IMR-90 (cell line): ENCODE data around the gene SAA1. TPM values are rescaled to one million over a fixed set of nuclear protein-coding genes. Genes with fewer than 3 reads are reported as not detected.

ENCODE experiments used
- ATAC-seq: fragments of 200-7000 bp; cut with Tn5 transposase; 2 replicates; pipeline ENCODE4 v1.9.1; 2020; ENCODE audit warnings: low read depth, mild to moderate bottlenecking, moderate library complexity
- BruUV-seq: library from RNA; stranded (reverse); fragments of 400-500 nt; replicated peaks from 2 replicates; lab custom pipeline; 2021; lab: Mats Ljungman, UMichigan
- CTCF ChIA-PET: fragments of 300-600 bp; formaldehyde crosslinking; extraction: SDS; loops from one replicate; lab custom pipeline; 2021; ENCODE audit warnings: antibody characterized with exemption; lab: Yijun Ruan, JAX
- POLR2A ChIA-PET: fragments of 300-600 bp; sonication (Branson Sonifier 250); formaldehyde crosslinking; loops from one replicate; lab custom pipeline; 2022; ENCODE audit warnings: antibody characterized with exemption; ENCODE audit not compliant: unreplicated experiment; lab: Charles Lee
- DNase-seq: peaks from one replicate; pipeline ENCODE4 v3.0.0; 2013
- H2AFZ ChIP-seq: replicated peaks from 2 replicates; pipeline ENCODE3; 2013; ENCODE audit warnings: low read length, mild to moderate bottlenecking; ENCODE audit not compliant: poor library complexity
- H2AK5ac ChIP-seq: 2 replicates; pipeline ENCODE4 v1.6.1; 2013; ENCODE audit warnings: low read depth, low read length, inconsistent platforms
- H2AK9ac ChIP-seq: replicated peaks from 2 replicates; pipeline ENCODE3; 2013; ENCODE audit warnings: mild to moderate bottlenecking, low read depth, low read length, moderate library complexity; ENCODE audit not compliant: poor library complexity
- H2BK120ac ChIP-seq: 2 replicates; pipeline ENCODE4 v1.6.1; 2013; ENCODE audit warnings: low read depth, low read length, inconsistent platforms
- H2BK15ac ChIP-seq: 3 replicates; pipeline ENCODE4 v1.6.1; 2013; ENCODE audit warnings: low read depth, low read length, inconsistent platforms
- H2BK20ac ChIP-seq: 2 replicates; pipeline ENCODE4 v1.6.1; 2013; ENCODE audit warnings: low read depth, mild to moderate bottlenecking, inconsistent platforms, low read length, moderate library complexity
- H2BK5ac ChIP-seq: 2 replicates; pipeline ENCODE4 v1.6.1; 2013; ENCODE audit warnings: mild to moderate bottlenecking, low read depth, low read length, inconsistent platforms; ENCODE audit not compliant: poor library complexity, severe bottlenecking
- H3K14ac ChIP-seq: replicated peaks from 2 replicates; pipeline ENCODE4 v1.6.1; 2013; ENCODE audit warnings: low read depth, low read length, inconsistent platforms
- H3K18ac ChIP-seq: 2 replicates; pipeline ENCODE4 v1.6.1; 2013; ENCODE audit warnings: low read depth, low read length, control low read depth
- H3K23ac ChIP-seq: 2 replicates; pipeline ENCODE4 v1.6.1; 2013; ENCODE audit warnings: low read depth, low read length, inconsistent platforms
- H3K27ac ChIP-seq: 2 replicates; pipeline ENCODE4 v1.5.1; 2013; ENCODE audit warnings: mild to moderate bottlenecking, control low read depth, low read length; ENCODE audit not compliant: insufficient read depth
- H3K27me3 ChIP-seq: 2 replicates; pipeline ENCODE4 v1.6.1; 2013; ENCODE audit warnings: low read length; ENCODE audit not compliant: control insufficient read depth, insufficient read depth
- H3K36me3 ChIP-seq: 2 replicates; pipeline ENCODE4 v1.6.1; 2013; ENCODE audit warnings: low read length, mixed read lengths; ENCODE audit not compliant: control insufficient read depth, insufficient read depth
- H3K4ac ChIP-seq: 2 replicates; pipeline ENCODE4 v1.6.1; 2013; ENCODE audit warnings: low read depth, low read length, inconsistent platforms
- H3K4me1 ChIP-seq: 2 replicates; pipeline ENCODE4 v1.6.1; 2013; ENCODE audit warnings: low read length, mixed read lengths; ENCODE audit not compliant: control insufficient read depth, insufficient read depth
- H3K4me2 ChIP-seq: 2 replicates; pipeline ENCODE4 v1.6.1; 2013; ENCODE audit warnings: low read depth, mild to moderate bottlenecking, control low read depth, low read length, moderate library complexity
- H3K4me3 ChIP-seq: 2 replicates; pipeline ENCODE4 v1.5.1; 2013; ENCODE audit warnings: low read depth, mild to moderate bottlenecking, control low read depth, low read length, moderate library complexity; ENCODE audit not compliant: insufficient read depth
- H3K56ac ChIP-seq: 2 replicates; pipeline ENCODE4 v1.6.1; 2013; ENCODE audit warnings: low read length, inconsistent platforms; ENCODE audit not compliant: insufficient read depth; ENCODE audit errors: extremely low read depth
- H3K79me1 ChIP-seq, 2 experiments: 2 replicates each; pipeline ENCODE4 v1.6.1; 2013; ENCODE audit warnings: low read length in 2 of 2, inconsistent platforms in 1 of 2, low read depth in 1 of 2
- H3K9ac ChIP-seq: 2 replicates; pipeline ENCODE4 v1.6.1; 2013; ENCODE audit warnings: low read depth, low read length, control low read depth
- H3K9me1 ChIP-seq: 2 replicates; pipeline ENCODE4 v1.6.1; 2013; ENCODE audit warnings: low read length, inconsistent platforms; ENCODE audit not compliant: insufficient read depth
- H3K9me3 ChIP-seq: 2 replicates; pipeline ENCODE4 v1.6.1; 2013; ENCODE audit warnings: low read length; ENCODE audit not compliant: control insufficient read depth, insufficient read depth
- H4K20me1 ChIP-seq: 2 replicates; pipeline ENCODE4 v1.6.1; 2013; ENCODE audit warnings: low read length, inconsistent platforms; ENCODE audit not compliant: insufficient read depth
- H4K5ac ChIP-seq: 2 replicates; pipeline ENCODE4 v1.6.1; 2013; ENCODE audit warnings: mild to moderate bottlenecking, low read depth, low read length, control low read depth
- H4K8ac ChIP-seq, 2 experiments: 2 replicates each; pipeline ENCODE4 v1.6.1; 2013; ENCODE audit warnings: low read depth in 2 of 2, low read length in 2 of 2, control low read depth in 1 of 2, inconsistent platforms in 1 of 2
- H4K91ac ChIP-seq: 2 replicates; pipeline ENCODE4 v1.6.1; 2013; ENCODE audit warnings: low read depth, low read length, inconsistent platforms; ENCODE audit not compliant: insufficient read depth
- BHLHE40 ChIP-seq: fragments of 150-350 bp; IDR thresholded peaks from 2 replicates; pipeline ENCODE4 v1.6.1; 2016; ENCODE audit warnings: mild to moderate bottlenecking, low read depth, low read length
- CEBPB ChIP-seq: IDR thresholded peaks from 2 replicates; pipeline ENCODE4 v1.6.1; 2012; ENCODE audit warnings: low read depth, low read length, improper control_type of control experiment
- CHD1 ChIP-seq: IDR thresholded peaks from 2 replicates; pipeline ENCODE4 v1.6.1; 2012; ENCODE audit warnings: low read depth, low read length, improper control_type of control experiment
- ELK1 ChIP-seq: fragments of 150-350 bp; IDR thresholded peaks from 2 replicates; pipeline ENCODE4 v1.6.1; 2016; ENCODE audit warnings: low read depth, mild to moderate bottlenecking, low read length, moderate library complexity, borderline replicate concordance
- FOS ChIP-seq: fragments of 150-350 bp; IDR thresholded peaks from 2 replicates; pipeline ENCODE4 v1.6.1; 2016; ENCODE audit warnings: low read depth, low read length
- MAFK ChIP-seq: IDR thresholded peaks from 2 replicates; pipeline ENCODE4 v1.6.1; 2012; ENCODE audit warnings: low read depth, low read length, improper control_type of control experiment
- MAZ ChIP-seq: IDR thresholded peaks from 2 replicates; pipeline ENCODE4 v1.6.1; 2012; ENCODE audit warnings: low read depth, mild to moderate bottlenecking, low read length, improper control_type of control experiment, moderate library complexity, borderline replicate concordance
- MXI1 ChIP-seq: IDR thresholded peaks from 2 replicates; pipeline ENCODE4 v1.6.1; 2012; ENCODE audit warnings: low read depth, mild to moderate bottlenecking, low read length, moderate library complexity, borderline replicate concordance
- NFE2L2 ChIP-seq: fragments of 150-350 bp; IDR thresholded peaks from 2 replicates; pipeline ENCODE4 v1.6.1; 2016; ENCODE audit warnings: low read depth, mild to moderate bottlenecking, low read length
- POLR2A ChIP-seq: IDR thresholded peaks from 2 replicates; pipeline ENCODE4 v1.6.1; 2012; ENCODE audit warnings: mild to moderate bottlenecking, low read depth, low read length
- RAD21 ChIP-seq: IDR thresholded peaks from 2 replicates; pipeline ENCODE4 v1.6.1; 2012; ENCODE audit warnings: low read length, improper control_type of control experiment
- RCOR1 ChIP-seq: IDR thresholded peaks from 2 replicates; pipeline ENCODE4 v1.6.1; 2012; ENCODE audit warnings: mild to moderate bottlenecking, low read length, improper control_type of control experiment; ENCODE audit not compliant: insufficient replicate concordance
- RFX5 ChIP-seq: IDR thresholded peaks from 2 replicates; pipeline ENCODE4 v1.8.0; 2012; ENCODE audit warnings: low read depth, mild to moderate bottlenecking, low read length, moderate library complexity
- SMC3 ChIP-seq: fragments of 150-350 bp; IDR thresholded peaks from 2 replicates; pipeline ENCODE4 v1.6.1; 2016; ENCODE audit warnings: low read depth, mild to moderate bottlenecking, antibody characterized with exemption, low read length, moderate library complexity
- dilution Hi-C: fragments of 300-500 bp; cut with HindIII; formaldehyde crosslinking; loops from one replicate; pipeline ENCODE4 v1.14.3; 2018; ENCODE audit warnings: low sequenced_read_pairs; ENCODE audit not compliant: unreplicated experiment
- in situ Hi-C: fragments of 300-500 bp; cut with MboI; formaldehyde crosslinking; loops from 3 replicates; pipeline ENCODE4 v1.14.3; 2019; ENCODE audit warnings: low sequenced_read_pairs, inconsistent platforms, mixed read lengths
- intact Hi-C: fragments of 100-400 bp; cut with micrococcal nuclease; formaldehyde crosslinking; loops from 2 replicates; pipeline ENCODE4 v1.10.0; 2022
- polyA plus RNA-seq, 3 experiments: library from polyadenylated mRNA; depleted of rRNA; stranded (reverse); fragments of >200 nt; gene quantifications; 2 replicates each; pipeline ENCODE4 v1.2.3, GENCODE V29; 2012; ENCODE audit warnings: low replicate concordance in 1 of 3
- total RNA-seq: library from RNA; depleted of rRNA; stranded (reverse); fragments of >200 nt; gene quantifications from 2 replicates; pipeline ENCODE4 v1.2.3, GENCODE V29; 2012
- TF ChIP-seq, protein P1 (sequence below): conservative IDR thresholded peaks from 2 replicates; pipeline ENCODE4 v1.5.1; 2012; ENCODE audit warnings: mild to moderate bottlenecking, low read depth, low read length, improper control_type of control experiment
- TF ChIP-seq, protein P2 (sequence below): fragments of 150-350 bp; IDR thresholded peaks from 2 replicates; pipeline ENCODE4 v1.6.1; 2017; ENCODE audit warnings: mild to moderate bottlenecking, antibody characterized with exemption, low read length, low read depth

Gene SAA1
- total and polyA plus RNA-seq, 2 of the 4 experiments (the other 2 are of a cell fraction): not detected

DNA sequence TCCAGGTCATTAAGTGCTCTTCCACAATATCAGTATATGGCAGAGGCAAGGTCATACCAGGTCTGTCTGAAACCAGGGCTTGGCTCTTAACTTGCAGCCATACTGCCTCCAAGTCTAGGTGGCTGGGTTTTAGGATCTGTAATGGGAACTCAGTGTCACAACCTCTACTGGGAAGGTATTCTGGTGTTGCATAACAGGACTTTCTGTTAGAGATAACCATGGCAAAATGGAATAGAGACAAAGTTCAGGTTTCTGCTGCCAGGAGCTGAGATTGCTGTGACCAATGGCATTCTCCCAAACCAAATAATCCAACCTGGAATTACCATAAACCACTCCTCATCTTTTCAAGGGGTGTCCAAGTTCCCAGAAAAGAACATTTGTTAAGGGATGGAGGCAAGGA is 6.8 kb upstream of the SAA1 start:
- Histone ChIP-seq H3K14ac (no peak overlapping the region), H2BK15ac (no peak overlapping the region), H2AK9ac (no peak overlapping the region), H3K4me1 (no peaks in the 10 kb centered on the region), H3K23ac (no peak overlapping the region), H3K27ac (no peak overlapping the region), H4K20me1 (no peaks in the 10 kb centered on the region), H3K9me1 (no peaks in the 10 kb centered on the region), H3K9ac (no peak overlapping the region), H3K18ac (no peak overlapping the region), H4K5ac (no peak overlapping the region), H3K9me3 (no peaks in the 10 kb centered on the region), H3K79me1 (no peaks in the 10 kb centered on the region), H2BK120ac (no peak overlapping the region), H4K91ac (no peak overlapping the region), H2BK20ac (no peak overlapping the region), H3K4me3 (no peak overlapping the region), H3K4me2 (no peak overlapping the region), H2AK5ac (no peak overlapping the region), H2BK5ac (no peak overlapping the region), H3K4ac (no peak overlapping the region), H3K56ac (no peak overlapping the region), H3K27me3 (peaks cover 9% of the 10 kb centered on the region), H4K8ac (no peak overlapping the region), H3K36me3 (no peaks in the 10 kb centered on the region), H2AFZ (no peak overlapping the region)
- TF ChIP-seq RFX5: no peak
- TF ChIP-seq BHLHE40: no peak
- no peak for TF ChIP-seq MAFK
- TF ChIP-seq, protein P1, sequence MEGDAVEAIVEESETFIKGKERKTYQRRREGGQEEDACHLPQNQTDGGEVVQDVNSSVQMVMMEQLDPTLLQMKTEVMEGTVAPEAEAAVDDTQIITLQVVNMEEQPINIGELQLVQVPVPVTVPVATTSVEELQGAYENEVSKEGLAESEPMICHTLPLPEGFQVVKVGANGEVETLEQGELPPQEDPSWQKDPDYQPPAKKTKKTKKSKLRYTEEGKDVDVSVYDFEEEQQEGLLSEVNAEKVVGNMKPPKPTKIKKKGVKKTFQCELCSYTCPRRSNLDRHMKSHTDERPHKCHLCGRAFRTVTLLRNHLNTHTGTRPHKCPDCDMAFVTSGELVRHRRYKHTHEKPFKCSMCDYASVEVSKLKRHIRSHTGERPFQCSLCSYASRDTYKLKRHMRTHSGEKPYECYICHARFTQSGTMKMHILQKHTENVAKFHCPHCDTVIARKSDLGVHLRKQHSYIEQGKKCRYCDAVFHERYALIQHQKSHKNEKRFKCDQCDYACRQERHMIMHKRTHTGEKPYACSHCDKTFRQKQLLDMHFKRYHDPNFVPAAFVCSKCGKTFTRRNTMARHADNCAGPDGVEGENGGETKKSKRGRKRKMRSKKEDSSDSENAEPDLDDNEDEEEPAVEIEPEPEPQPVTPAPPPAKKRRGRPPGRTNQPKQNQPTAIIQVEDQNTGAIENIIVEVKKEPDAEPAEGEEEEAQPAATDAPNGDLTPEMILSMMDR: no peak
- no peak for TF ChIP-seq CHD1
- no peak for TF ChIP-seq RCOR1
- TF ChIP-seq NFE2L2: no peak
- TF ChIP-seq RAD21: no peak
- TF ChIP-seq CEBPB: no peak
- TF ChIP-seq FOS: no peak
- TF ChIP-seq SMC3: no peak
- no peak for TF ChIP-seq POLR2A
- TF ChIP-seq MAZ: no peak
- TF ChIP-seq, protein P2, sequence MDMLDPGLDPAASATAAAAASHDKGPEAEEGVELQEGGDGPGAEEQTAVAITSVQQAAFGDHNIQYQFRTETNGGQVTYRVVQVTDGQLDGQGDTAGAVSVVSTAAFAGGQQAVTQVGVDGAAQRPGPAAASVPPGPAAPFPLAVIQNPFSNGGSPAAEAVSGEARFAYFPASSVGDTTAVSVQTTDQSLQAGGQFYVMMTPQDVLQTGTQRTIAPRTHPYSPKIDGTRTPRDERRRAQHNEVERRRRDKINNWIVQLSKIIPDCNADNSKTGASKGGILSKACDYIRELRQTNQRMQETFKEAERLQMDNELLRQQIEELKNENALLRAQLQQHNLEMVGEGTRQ: no peak
- no peak for TF ChIP-seq MXI1
- TF ChIP-seq ELK1: no peak
- intact Hi-C loops (no loop called here), in situ Hi-C loops (no loop called here), dilution Hi-C loops (no loop called here)
- BruUV-seq: no TSS peak
- POLR2A ChIA-PET: no interaction called here
- DNase-seq (no peak), ATAC-seq (no peak)
- CTCF ChIA-PET: no interaction called here
